CD1c-positive myeloid dendritic cell (primary cell): Measurements from ENCODE around the gene YKT6.
A peak's percentile ranks its signal among the peaks of the same experiment; 100 is the strongest.
"Not testable (repeated sequence)": the region's sequence is repeated elsewhere in the genome, so short reads cannot be mapped to it uniquely, and the experiment has no call there.

ENCODE experiments used
- DNase-seq: peaks from one replicate; pipeline ENCODE4 v3.0.0-alpha.2; 2016; ENCODE audit errors: extremely low spot score

The YKT6 gene

GRCh38 chr7:44200699-44201461 lies at the start of gene YKT6:
Gene YKT6 (plus strand): TSS chr7:44200978. CDS start chr7:44201136, 158 bp downstream.
- DNase-seq: peak; percentile 96

GRCh38 chr7:44151956-44152355 lies 48.8 kb upstream of the YKT6 start:
- DNase-seq: no peak

GRCh38 chr7:44152971-44153947 lies 47.5 kb upstream of the YKT6 start:
- no peak for DNase-seq

GRCh38 chr7:44153948-44154335 lies 46.8 kb upstream of the YKT6 start:
- no peak for DNase-seq

- DNase-seq: no peak
Observed at GRCh38 chr7:44154703-44155102, 46.1 kb upstream of the YKT6 start.

GRCh38 chr7:44155191-44156185 lies 45.3 kb upstream of the YKT6 start:
- DNase-seq: no peak

- no peak for DNase-seq
Observed at GRCh38 chr7:44156453-44157010, 44.2 kb upstream of the YKT6 start.

GRCh38 chr7:44157116-44158080 lies 43.4 kb upstream of the YKT6 start:
- no peak for DNase-seq

GRCh38 chr7:44158096-44158872 lies 42.5 kb upstream of the YKT6 start:
- DNase-seq: no peak

- DNase-seq: no peak
Observed at GRCh38 chr7:44158873-44159631, 41.7 kb upstream of the YKT6 start.

GRCh38 chr7:44159824-44160630 lies 40.8 kb upstream of the YKT6 start:
- DNase-seq: no peak

GRCh38 chr7:44161371-44161770 lies 39.4 kb upstream of the YKT6 start:
- DNase-seq: no peak

GRCh38 chr7:44162179-44162578 lies 38.6 kb upstream of the YKT6 start:
- DNase-seq: no peak

- no peak for DNase-seq
Observed at GRCh38 chr7:44162785-44163395, 37.9 kb upstream of the YKT6 start.

- no peak for DNase-seq
Observed at GRCh38 chr7:44163591-44163990, 37.2 kb upstream of the YKT6 start.

GRCh38 chr7:44167920-44168319 lies 32.9 kb upstream of the YKT6 start:
- DNase-seq: peak; percentile 41

GRCh38 chr7:44171901-44172300 lies 28.9 kb upstream of the YKT6 start:
- not testable (repeated sequence) for DNase-seq
